Neural crest cell (in vitro differentiated cells): ENCODE results near the gene ABCF2. TPM values are rescaled to one million over a fixed set of nuclear protein-coding genes. Genes with fewer than 3 reads are reported as not detected.

Experiments used
- DNase-seq: peaks from one replicate; pipeline ENCODE4 v3.0.0; 2021; ENCODE audit warnings: low read depth, mixed read lengths, low spot score
- H3K27ac Mint-ChIP-seq: one replicate; pipeline ENCODE4 v1.8.0; 2021; ENCODE audit warnings: mild to moderate bottlenecking, mixed read lengths; ENCODE audit not compliant: unreplicated experiment
- H3K27me3 Mint-ChIP-seq: 2 replicates; pipeline ENCODE4 v1.8.0; 2021; ENCODE audit warnings: low read depth, mild to moderate bottlenecking, mixed read lengths
- H3K36me3 Mint-ChIP-seq: 2 replicates; pipeline ENCODE4 v1.8.0; 2021; ENCODE audit warnings: low read depth, mild to moderate bottlenecking, mixed read lengths
- H3K4me1 Mint-ChIP-seq: 2 replicates; pipeline ENCODE4 v1.8.0; 2021; ENCODE audit warnings: mixed read lengths
- H3K4me3 Mint-ChIP-seq: one replicate; pipeline ENCODE4 v1.8.0; 2021; ENCODE audit warnings: mild to moderate bottlenecking, mixed read lengths
- H3K9me3 Mint-ChIP-seq: 2 replicates; pipeline ENCODE4 v1.8.0; 2021; ENCODE audit warnings: mixed read lengths
- total RNA-seq: library from RNA; stranded (reverse); gene quantifications from 2 replicates; pipeline ENCODE4 v1.2.1, GENCODE V29; 2021
- TF ChIP-seq, protein P1 (sequence below): fragments of 200-600 bp; sonication (generic); conservative IDR thresholded peaks from 2 replicates; pipeline ENCODE4 v1.5.0; 2021; ENCODE audit warnings: antibody characterized with exemption, mild to moderate bottlenecking

Gene ABCF2
- total RNA-seq, 1 donor from 2014 or later, result 68.2 TPM

GRCh38 chr7:151218170-151218569 is 8.8 kb downstream of the ABCF2 start:
- peaks cover 18% of the 10 kb centered on the region for H3K36me3 Mint-ChIP-seq
- H3K27ac Mint-ChIP-seq, result no peak overlapping the region

GRCh38 chr7:151215396-151215795 is 11.6 kb downstream of the ABCF2 start:
- TF ChIP-seq, protein P1, sequence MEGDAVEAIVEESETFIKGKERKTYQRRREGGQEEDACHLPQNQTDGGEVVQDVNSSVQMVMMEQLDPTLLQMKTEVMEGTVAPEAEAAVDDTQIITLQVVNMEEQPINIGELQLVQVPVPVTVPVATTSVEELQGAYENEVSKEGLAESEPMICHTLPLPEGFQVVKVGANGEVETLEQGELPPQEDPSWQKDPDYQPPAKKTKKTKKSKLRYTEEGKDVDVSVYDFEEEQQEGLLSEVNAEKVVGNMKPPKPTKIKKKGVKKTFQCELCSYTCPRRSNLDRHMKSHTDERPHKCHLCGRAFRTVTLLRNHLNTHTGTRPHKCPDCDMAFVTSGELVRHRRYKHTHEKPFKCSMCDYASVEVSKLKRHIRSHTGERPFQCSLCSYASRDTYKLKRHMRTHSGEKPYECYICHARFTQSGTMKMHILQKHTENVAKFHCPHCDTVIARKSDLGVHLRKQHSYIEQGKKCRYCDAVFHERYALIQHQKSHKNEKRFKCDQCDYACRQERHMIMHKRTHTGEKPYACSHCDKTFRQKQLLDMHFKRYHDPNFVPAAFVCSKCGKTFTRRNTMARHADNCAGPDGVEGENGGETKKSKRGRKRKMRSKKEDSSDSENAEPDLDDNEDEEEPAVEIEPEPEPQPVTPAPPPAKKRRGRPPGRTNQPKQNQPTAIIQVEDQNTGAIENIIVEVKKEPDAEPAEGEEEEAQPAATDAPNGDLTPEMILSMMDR, result no peak
- H3K27me3 Mint-ChIP-seq, result no peaks in the 10 kb centered on the region
- peaks cover 15% of the 10 kb centered on the region for H3K36me3 Mint-ChIP-seq
- no peaks in the 10 kb centered on the region for H3K4me1 Mint-ChIP-seq
- DNase-seq, result no peak
- H3K9me3 Mint-ChIP-seq, result no peaks in the 10 kb centered on the region
- H3K27ac Mint-ChIP-seq, result no peak overlapping the region
- no peak overlapping the region for H3K4me3 Mint-ChIP-seq

More at GRCh38 chr7:151218170-151218569, 8.8 kb downstream of the ABCF2 start:
- Mint-ChIP-seq H3K4me3 (no peak overlapping the region), H3K9me3 (no peaks in the 10 kb centered on the region), H3K27me3 (no peaks in the 10 kb centered on the region), H3K4me1 (no peaks in the 10 kb centered on the region)
- TF ChIP-seq, protein P1, result no peak
- DNase-seq, result no peak

DNA sequence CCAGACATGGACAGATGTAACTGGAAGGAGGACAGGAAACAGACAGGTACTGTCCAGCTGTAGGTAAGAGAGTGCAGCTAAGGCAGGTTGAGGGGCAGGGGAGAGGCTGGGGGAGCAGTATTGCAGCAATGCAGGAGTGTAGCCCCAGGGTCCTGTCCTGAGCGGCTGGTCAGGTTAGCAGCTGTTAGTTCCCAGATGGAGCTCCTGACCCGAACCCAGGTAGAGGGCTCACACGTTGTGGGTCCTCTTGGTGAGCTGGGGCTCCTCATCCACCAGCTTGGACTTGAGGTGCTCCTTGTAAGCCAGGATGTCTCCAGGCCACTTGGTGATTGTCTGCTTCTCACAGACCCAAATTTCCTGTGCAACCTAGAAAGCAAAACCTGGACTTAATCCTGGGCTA is 13.2 kb downstream of the ABCF2 start:
- Mint-ChIP-seq H3K27me3 (no peaks in the 10 kb centered on the region), H3K9me3 (no peaks in the 10 kb centered on the region), H3K4me1 (no peaks in the 10 kb centered on the region), H3K36me3 (peaks cover 12% of the 10 kb centered on the region), H3K27ac (no peak overlapping the region), H3K4me3 (no peak overlapping the region)
- DNase-seq, result no peak
- TF ChIP-seq, protein P1, result no peak

DNA sequence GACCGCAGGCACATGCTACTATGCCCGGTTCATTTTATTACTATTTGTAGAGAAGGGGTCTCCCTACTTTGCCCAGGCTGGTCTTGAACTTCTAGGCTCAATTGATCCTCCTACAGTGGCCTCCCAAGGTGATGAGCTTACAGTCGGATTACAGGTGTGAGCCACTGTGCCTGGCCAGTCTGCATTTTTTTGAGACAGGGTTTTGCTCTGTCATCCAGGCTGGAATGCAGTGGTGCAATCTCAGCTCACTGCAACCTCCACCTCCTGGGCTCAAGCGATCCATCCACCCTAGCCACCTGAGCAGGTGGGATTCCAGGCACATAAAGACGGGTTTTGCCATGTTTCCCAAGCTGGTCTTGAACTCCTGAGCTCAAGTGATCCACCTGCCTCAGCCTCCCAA is 14.4 kb downstream of the ABCF2 start:
- H3K4me3 Mint-ChIP-seq, result no peak overlapping the region
- no peaks in the 10 kb centered on the region for H3K4me1 Mint-ChIP-seq
- no peak overlapping the region for H3K27ac Mint-ChIP-seq
- DNase-seq, result no peak
- no peaks in the 10 kb centered on the region for H3K9me3 Mint-ChIP-seq
- peaks cover 12% of the 10 kb centered on the region for H3K36me3 Mint-ChIP-seq
- peaks cover 2% of the 10 kb centered on the region for H3K27me3 Mint-ChIP-seq
- TF ChIP-seq, protein P1, result no peak

GRCh38 chr7:151211155-151211772 is 15.7 kb downstream of the ABCF2 start:
- H3K27ac Mint-ChIP-seq, result no peak overlapping the region
- peaks cover 5% of the 10 kb centered on the region for H3K27me3 Mint-ChIP-seq
- H3K36me3 Mint-ChIP-seq, result peaks cover 12% of the 10 kb centered on the region
- no peak for DNase-seq
- no peaks in the 10 kb centered on the region for H3K9me3 Mint-ChIP-seq
- H3K4me3 Mint-ChIP-seq, result no peak overlapping the region
- TF ChIP-seq, protein P1, result no peak
- H3K4me1 Mint-ChIP-seq, result no peaks in the 10 kb centered on the region
